DMS53 treated with DMSO at 0.1 percent for 48 hours (cell line): ENCODE results near the gene RSBN1L.
A peak's percentile ranks its signal among the peaks of the same experiment; 100 is the strongest.
"Not testable (repeated sequence)": the region's sequence is repeated elsewhere in the genome, so short reads cannot be mapped to it uniquely, and the experiment has no call there.

Source experiments
- DNase-seq: peaks from one replicate; lab custom pipeline; 2025; ENCODE audit not compliant: unreplicated experiment; lab: John Stamatoyannopoulos, UW

The RSBN1L gene

DNA sequence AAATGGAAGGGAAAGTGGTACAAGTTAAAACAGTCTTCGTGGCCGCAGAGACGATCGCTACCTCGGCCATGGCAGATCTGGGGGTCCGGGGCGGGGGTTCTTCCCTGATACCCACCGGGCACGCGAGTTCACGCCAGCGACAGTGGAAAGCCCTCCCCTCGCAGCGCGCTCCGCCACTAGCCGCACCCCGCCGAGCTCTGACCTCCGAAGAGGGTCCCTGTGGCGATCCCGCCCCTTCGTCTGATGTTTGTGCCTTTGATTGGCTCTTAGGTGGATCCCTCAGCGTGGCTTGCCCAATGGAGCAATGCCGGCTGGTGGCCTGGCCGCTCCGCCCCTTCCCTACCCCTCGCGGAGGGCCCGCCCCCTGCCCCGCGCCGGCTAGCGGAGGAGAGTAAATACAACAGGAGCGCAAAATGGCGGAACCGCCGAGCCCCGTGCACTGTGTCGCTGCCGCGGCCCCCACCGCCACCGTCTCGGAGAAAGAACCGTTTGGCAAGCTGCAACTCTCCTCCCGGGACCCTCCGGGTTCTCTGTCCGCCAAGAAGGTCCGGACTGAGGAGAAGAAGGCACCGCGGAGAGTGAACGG, at the start of gene RSBN1L:
TSS of gene RSBN1L (plus strand) at position 403 of the 586 bp plus-strand sequence. CDS start at position 414, 11 bp downstream.
- peak; percentile 99 for DNase-seq

- no peak for DNase-seq
Observed at GRCh38 chr7:77648742-77649338, 47.4 kb upstream of the RSBN1L start.

- DNase-seq, result no peak
Observed at GRCh38 chr7:77649716-77650349, 46.4 kb upstream of the RSBN1L start.

- DNase-seq, result peak; percentile 47
Observed at GRCh38 chr7:77651575-77652162, 44.6 kb upstream of the RSBN1L start.

GRCh38 chr7:77652826-77653225, 43.4 kb upstream of the RSBN1L start:
- not testable (repeated sequence) for DNase-seq

GRCh38 chr7:77653572-77653971, 42.7 kb upstream of the RSBN1L start:
- no peak for DNase-seq

- DNase-seq, result no peak
Observed at GRCh38 chr7:77655356-77655755, 40.9 kb upstream of the RSBN1L start.

GRCh38 chr7:77655836-77656455, 40.3 kb upstream of the RSBN1L start:
- DNase-seq, result no peak

DNA sequence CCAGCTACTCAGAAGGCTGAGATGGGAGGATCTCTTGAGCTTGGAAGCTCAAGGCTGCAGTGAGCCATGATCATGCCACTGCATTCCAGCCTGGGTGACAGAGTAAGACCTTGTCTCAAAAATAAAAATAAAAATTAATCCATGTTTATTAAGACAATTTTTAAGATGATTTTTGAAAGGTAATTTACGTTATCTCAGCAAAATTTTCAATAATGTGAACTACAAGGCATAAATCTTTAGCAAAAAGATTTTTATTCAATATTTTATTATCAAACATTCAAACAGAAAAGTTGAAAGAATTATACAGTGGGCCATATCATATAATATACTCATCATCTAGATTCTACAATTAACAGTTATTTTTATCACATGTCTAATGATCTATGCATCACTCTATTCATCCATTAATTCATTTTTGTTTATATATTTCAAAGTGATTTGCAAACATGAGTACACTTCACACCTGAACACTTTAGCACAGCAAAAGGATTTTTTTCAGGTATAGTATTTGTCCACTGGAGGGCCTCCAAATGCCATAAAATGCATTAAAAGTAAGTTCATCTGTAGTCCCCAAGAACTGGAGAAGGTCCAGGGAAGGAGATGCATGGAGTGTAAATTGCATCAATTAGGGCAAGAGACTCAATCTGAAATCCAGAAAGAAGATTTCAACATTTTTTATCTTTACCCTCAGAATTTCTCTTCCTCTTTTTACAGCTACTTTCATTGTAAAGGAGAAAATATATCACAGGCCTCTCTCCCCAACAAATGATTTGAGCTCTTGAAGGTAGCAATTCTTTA, 38.6 kb upstream of the RSBN1L start:
- DNase-seq, result peak; percentile 84

GRCh38 chr7:77658928-77659327, 37.3 kb upstream of the RSBN1L start:
- no peak for DNase-seq

DNA sequence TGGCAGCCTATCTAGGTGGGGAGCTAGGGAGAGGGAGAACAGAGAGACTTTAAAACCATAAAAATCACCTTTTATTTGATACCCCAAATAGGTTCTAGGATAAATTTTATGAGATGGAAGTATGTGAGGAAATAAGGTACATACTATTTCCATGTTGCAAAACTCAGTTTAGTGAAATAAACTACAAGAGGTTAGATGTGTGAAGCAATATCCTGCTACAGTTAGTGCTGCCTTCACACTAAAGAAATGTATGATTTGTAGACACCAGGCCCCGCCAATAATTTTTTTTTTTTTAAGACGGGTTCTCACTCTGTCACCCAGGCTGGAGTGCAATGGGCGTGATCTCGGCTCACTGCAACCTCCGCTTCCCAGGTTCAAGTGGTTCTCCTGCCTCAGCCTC, 34.4 kb upstream of the RSBN1L start:
- no peak for DNase-seq

GRCh38 chr7:77662869-77663268, 33.4 kb upstream of the RSBN1L start:
- no peak for DNase-seq

DNA sequence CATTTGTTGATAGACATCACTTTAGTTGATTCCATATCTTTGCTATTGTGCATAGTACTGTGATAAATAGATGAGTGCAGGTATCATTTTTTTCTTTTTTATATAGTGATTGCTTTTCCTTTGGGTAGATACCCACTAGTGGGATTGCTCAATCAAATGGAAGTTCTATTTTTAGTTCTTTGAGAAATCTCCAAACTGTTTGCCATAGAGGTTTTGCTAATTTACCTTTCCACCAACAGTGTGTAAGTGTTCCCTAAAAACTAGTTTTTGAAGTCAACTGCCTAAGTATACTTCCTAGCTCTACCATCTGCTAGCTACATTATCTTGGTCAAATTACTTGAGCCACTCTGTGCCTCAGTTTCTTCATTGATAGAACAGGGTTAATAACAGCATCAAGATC, 31.5 kb upstream of the RSBN1L start:
- DNase-seq, result no peak

- DNase-seq, result no peak
Observed at GRCh38 chr7:77665161-77665560, 31.1 kb upstream of the RSBN1L start.

- DNase-seq, result no peak
Observed at GRCh38 chr7:77667459-77668086, 28.7 kb upstream of the RSBN1L start.

DNA sequence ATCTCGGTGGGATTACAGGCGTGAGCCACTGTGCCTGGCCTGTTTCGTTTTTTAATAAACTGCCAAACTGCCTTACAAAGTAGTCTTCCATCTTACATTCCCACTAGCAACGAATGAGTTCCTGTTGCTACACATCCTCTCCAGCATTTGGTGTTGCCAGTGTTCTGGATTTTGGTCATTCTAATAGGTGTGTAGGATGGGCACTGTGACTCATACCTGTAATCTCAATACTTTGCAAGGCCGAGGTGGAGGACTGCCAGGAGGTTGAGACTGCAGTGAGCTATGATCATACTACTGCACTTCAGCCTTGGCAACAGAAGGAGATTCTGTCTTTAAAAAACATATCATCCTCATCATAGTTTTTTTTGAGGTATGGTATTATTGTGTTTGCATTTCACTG, 21.4 kb upstream of the RSBN1L start:
- peak; percentile 38 for DNase-seq

DNA sequence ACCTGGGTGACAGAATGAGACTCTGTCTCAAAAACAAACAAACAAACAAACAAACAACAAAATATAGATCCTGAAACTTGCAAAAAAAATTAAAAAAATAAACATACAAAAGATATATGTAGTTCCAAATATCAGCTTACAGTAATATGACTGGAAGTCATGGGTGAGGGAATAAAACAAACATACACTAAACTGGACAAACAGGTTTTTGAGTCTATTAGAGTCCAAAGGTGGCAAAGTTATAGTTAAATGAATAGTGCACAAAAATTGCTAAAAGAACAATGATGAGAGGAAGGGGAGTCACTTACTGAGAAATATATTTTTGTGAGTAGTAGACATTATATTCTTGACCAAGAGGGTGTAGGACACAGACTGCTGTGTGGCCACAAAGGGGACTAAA, 16.7 kb upstream of the RSBN1L start:
- peak; percentile 99 for DNase-seq

DNA sequence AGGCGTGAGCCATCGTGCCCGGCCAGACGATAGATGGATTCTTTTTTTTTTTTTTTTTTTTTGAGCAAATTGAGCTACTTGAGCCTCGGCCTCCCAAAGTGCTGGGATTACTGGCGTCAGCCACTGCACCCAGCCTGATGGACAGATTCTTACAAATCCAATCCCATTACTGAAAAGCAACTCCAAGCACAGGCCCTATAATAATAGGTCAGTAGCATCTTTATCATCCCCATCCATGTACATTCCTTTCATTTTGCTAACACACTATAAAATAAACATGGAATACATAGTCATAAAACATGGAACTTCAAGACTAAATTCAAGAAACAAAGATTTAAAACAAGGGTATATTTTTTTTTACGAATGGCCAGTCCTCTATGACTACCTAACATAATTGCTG, 16.0 kb upstream of the RSBN1L start:
- no peak for DNase-seq

- no peak for DNase-seq
Observed at GRCh38 chr7:77684030-77684429, 12.2 kb upstream of the RSBN1L start.

GRCh38 chr7:77685233-77685632, 11.0 kb upstream of the RSBN1L start:
- DNase-seq, result peak; percentile 93
